ENCODE data around the gene IL13. TPM values are rescaled to one million over a fixed set of nuclear protein-coding genes. Genes with fewer than 3 reads are reported as not detected.
"Not testable (repeated sequence)": the region's sequence is repeated elsewhere in the genome, so short reads cannot be mapped to it uniquely, and the experiment has no call there.

IL13 gene
- total RNA-seq, 2 donors from 2014 or later, result 0.20 TPM; not detected in 1

DNA sequence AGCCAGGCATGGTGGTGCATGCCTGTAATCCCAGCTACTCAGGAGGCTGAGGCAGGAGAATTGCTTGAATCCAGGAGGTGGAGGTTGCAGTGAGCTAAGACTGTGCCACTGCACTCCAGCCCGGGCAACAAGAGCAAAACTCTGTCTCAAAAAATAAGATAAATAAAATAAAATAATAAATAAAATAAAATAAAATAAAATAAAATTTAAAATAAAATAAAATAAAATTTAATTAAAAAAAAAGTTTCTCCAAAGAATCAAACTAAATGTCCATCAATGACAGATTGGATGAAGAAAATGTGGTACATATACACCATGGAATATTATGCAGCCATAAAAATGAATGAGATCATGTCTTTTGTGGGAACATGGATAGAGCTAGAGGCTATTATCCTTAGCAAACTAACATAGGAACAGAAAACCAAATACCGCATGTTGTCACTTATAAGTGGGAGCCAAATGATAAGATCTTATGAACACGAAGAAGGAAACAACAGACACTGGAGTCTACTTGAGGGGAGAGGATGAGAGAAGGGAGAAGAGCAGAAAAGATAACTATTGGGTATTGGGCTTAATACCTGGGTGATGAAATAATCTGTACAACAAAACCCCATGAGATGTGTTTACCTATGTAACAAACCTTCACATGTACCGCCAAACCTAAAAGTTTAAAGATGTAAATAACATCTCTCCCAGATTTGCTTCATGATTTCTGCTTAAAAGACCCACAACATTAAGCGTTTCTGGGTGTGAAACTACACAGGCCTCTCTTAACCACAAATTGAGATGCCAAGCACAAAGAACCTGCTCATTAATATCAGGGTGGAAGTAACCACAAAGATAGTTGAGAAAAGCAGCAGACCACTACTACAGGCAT lies 34.0 kb downstream of the IL13 start:
- not testable (repeated sequence) for H3K27me3 Mint-ChIP-seq; DNase-seq; H3K9me3 ChIP-seq (ENCODE audit: control insufficient read depth, low read length, poor library complexity, severe bottlenecking); H3K36me3 Mint-ChIP-seq (ENCODE audit: low read depth); H3K4me3 Mint-ChIP-seq; ATAC-seq; H3K27ac Mint-ChIP-seq
- peaks cover 19% of the 10 kb centered on the region for H3K4me1 Mint-ChIP-seq

DNA sequence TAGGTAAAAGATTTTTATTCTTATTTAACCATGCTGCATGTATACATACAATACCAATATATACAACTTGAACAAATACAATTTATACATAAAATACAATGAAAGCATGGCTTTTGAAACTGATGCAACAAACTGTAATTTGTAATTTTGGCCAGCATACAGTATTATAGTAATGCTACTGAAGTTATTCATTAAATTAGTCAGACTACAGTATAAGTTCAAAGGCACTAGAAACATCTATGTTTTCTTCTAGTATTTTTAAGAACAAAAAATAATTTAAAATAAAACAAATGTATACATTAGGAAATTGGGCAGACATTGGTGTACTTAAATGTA lies 34.6 kb downstream of the IL13 start:
- peaks cover 3% of the 10 kb centered on the region for H3K36me3 Mint-ChIP-seq (ENCODE audit: low read depth)
- no peak overlapping the region for H3K4me3 Mint-ChIP-seq
- no peaks in the 10 kb centered on the region for H3K9me3 ChIP-seq (ENCODE audit: control insufficient read depth, low read length, poor library complexity, severe bottlenecking)
- DNase-seq, result no peak
- H3K27me3 Mint-ChIP-seq, result no peaks in the 10 kb centered on the region
- no peak overlapping the region for H3K27ac Mint-ChIP-seq
- H3K4me1 Mint-ChIP-seq, result peaks cover 19% of the 10 kb centered on the region
- ATAC-seq, result no peak

DNA sequence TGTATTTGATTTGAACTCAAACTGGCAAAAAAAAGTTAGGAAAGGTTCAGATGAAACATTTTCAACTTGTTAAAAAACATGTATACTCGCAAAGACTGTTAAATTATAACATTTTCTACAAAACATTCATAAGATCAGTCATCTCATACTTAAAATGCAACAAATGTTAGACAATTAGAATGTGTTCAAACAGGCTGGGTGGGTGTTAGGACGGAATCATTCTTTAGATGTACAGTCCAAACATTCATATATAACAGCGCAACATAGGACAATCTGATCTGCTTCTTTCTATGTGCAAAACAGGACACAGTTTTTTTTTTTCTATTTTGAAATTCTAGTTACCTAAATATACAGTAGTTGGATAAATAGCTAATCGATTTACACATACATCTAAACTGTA lies 38.0 kb downstream of the IL13 start:
- Mint-ChIP-seq H3K4me3 (no peak overlapping the region), H3K36me3 (ENCODE audit: low read depth) (peaks cover 2% of the 10 kb centered on the region), H3K27me3 (no peaks in the 10 kb centered on the region), H3K27ac (no peak overlapping the region), H3K4me1 (no peaks in the 10 kb centered on the region)
- no peaks in the 10 kb centered on the region for H3K9me3 ChIP-seq (ENCODE audit: control insufficient read depth, low read length, poor library complexity, severe bottlenecking)
- no peak for ATAC-seq
- DNase-seq, result no peak

GRCh38 chr5:132704875-132705274 lies 46.9 kb downstream of the IL13 start:
- DNase-seq, result no peak
- peaks cover 3% of the 10 kb centered on the region for H3K4me1 Mint-ChIP-seq
- H3K27me3 Mint-ChIP-seq, result no peaks in the 10 kb centered on the region
- ATAC-seq, result no peak
- H3K36me3 Mint-ChIP-seq (ENCODE audit: low read depth), result peaks cover 7% of the 10 kb centered on the region
- H3K27ac Mint-ChIP-seq, result no peak overlapping the region
- H3K9me3 ChIP-seq (ENCODE audit: control insufficient read depth, low read length, poor library complexity, severe bottlenecking), result no peaks in the 10 kb centered on the region
- H3K4me3 Mint-ChIP-seq, result no peak overlapping the region

DNA sequence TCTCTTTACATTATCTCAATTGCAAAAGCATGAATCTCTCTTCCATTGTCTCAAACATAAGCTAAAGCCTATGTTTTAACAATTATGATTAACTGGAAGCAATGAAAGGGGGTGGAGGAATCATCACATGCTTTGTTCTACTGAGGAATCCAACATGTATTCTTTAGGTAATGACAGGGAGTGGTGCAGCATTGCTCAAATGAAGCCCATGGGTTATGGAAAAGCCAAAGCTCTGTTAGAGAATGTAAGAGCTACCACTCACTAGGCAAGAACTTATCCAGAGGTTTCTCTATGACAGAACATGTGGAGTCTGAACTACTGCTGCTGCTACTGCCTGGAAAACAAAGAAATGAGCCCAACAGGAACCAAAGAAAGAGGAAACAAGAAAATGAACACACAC lies 50.7 kb downstream of the IL13 start:
- Mint-ChIP-seq H3K36me3 (ENCODE audit: low read depth) (peaks cover 5% of the 10 kb centered on the region), H3K27me3 (no peaks in the 10 kb centered on the region), H3K4me1 (peaks cover 5% of the 10 kb centered on the region), H3K4me3 (no peak overlapping the region), H3K27ac (no peak overlapping the region)
- DNase-seq (no peak), ATAC-seq (no peak)
- no peaks in the 10 kb centered on the region for H3K9me3 ChIP-seq (ENCODE audit: control insufficient read depth, low read length, poor library complexity, severe bottlenecking)

Other genes starting within 250 kb of the IL13 start
- gene IRF1, start 167.4 kb upstream of the IL13 start, total RNA-seq, result 100 to 1,000 TPM; 590 to 639 TPM
- gene IL5, start 114.7 kb upstream of the IL13 start, total RNA-seq, result not detected
- gene RAD50, start 101.2 kb upstream of the IL13 start, total RNA-seq, result 10 to 100 TPM; 20.4 to 22.2 TPM
- not detected for gene IL4, start 15.8 kb downstream of the IL13 start, total RNA-seq
- gene KIF3A, start 79.4 kb downstream of the IL13 start, total RNA-seq, result 10 to 100 TPM; 12.6 to 17.9 TPM
- gene CCNI2, start 89.3 kb downstream of the IL13 start, total RNA-seq, result 10 to 100 TPM in 1 of 2 donors, 1 to 10 TPM in 1; 8.7 to 13.7 TPM
- gene SEPTIN8, start 119.1 kb downstream of the IL13 start, total RNA-seq, result 1 to 10 TPM; 8.0 to 8.8 TPM
- not detected for gene SOWAHA, start 155.1 kb downstream of the IL13 start, total RNA-seq
- under 1 TPM in 1 of 2 donors, not detected in 1; 0.20 TPM for gene SHROOM1, start 172.5 kb downstream of the IL13 start, total RNA-seq
- under 1 TPM; 0.70 to 0.94 TPM for gene GDF9, start 208.3 kb downstream of the IL13 start, total RNA-seq
- gene UQCRQ, start 208.5 kb downstream of the IL13 start, total RNA-seq, result 100 to 1,000 TPM; 107 to 112 TPM
- gene LEAP2, start 215.5 kb downstream of the IL13 start, total RNA-seq, result 1 to 10 TPM in 1 of 2 donors, under 1 TPM in 1; 0.47 to 1.0 TPM

All from T-helper 17 cell (primary cell).